IMR-90 (cell line): ENCODE results near the gene SSR1. TPM values are rescaled to one million over a fixed set of nuclear protein-coding genes. Genes with fewer than 3 reads are reported as not detected.

Experiments used
- ATAC-seq: fragments of 200-7000 bp; cut with Tn5 transposase; 2 replicates; pipeline ENCODE4 v1.9.1; 2020; ENCODE audit warnings: low read depth, mild to moderate bottlenecking, moderate library complexity
- BruUV-seq: library from RNA; stranded (reverse); fragments of 400-500 nt; replicated peaks from 2 replicates; lab custom pipeline; 2021; lab: Mats Ljungman, UMichigan
- CTCF ChIA-PET: fragments of 300-600 bp; formaldehyde crosslinking; extraction: SDS; loops from one replicate; lab custom pipeline; 2021; ENCODE audit warnings: antibody characterized with exemption; lab: Yijun Ruan, JAX
- POLR2A ChIA-PET: fragments of 300-600 bp; sonication (Branson Sonifier 250); formaldehyde crosslinking; loops from one replicate; lab custom pipeline; 2022; ENCODE audit warnings: antibody characterized with exemption; ENCODE audit not compliant: unreplicated experiment; lab: Charles Lee
- DNase-seq: peaks from one replicate; pipeline ENCODE4 v3.0.0; 2013
- H2AFZ ChIP-seq: replicated peaks from 2 replicates; pipeline ENCODE3; 2013; ENCODE audit warnings: low read length, mild to moderate bottlenecking; ENCODE audit not compliant: poor library complexity
- H2AK5ac ChIP-seq: 2 replicates; pipeline ENCODE4 v1.6.1; 2013; ENCODE audit warnings: low read depth, low read length, inconsistent platforms
- H2AK9ac ChIP-seq: replicated peaks from 2 replicates; pipeline ENCODE3; 2013; ENCODE audit warnings: mild to moderate bottlenecking, low read depth, low read length, moderate library complexity; ENCODE audit not compliant: poor library complexity
- H2BK120ac ChIP-seq: 2 replicates; pipeline ENCODE4 v1.6.1; 2013; ENCODE audit warnings: low read depth, low read length, inconsistent platforms
- H2BK15ac ChIP-seq: 3 replicates; pipeline ENCODE4 v1.6.1; 2013; ENCODE audit warnings: low read depth, low read length, inconsistent platforms
- H2BK20ac ChIP-seq: 2 replicates; pipeline ENCODE4 v1.6.1; 2013; ENCODE audit warnings: low read depth, mild to moderate bottlenecking, inconsistent platforms, low read length, moderate library complexity
- H2BK5ac ChIP-seq: 2 replicates; pipeline ENCODE4 v1.6.1; 2013; ENCODE audit warnings: mild to moderate bottlenecking, low read depth, low read length, inconsistent platforms; ENCODE audit not compliant: poor library complexity, severe bottlenecking
- H3K14ac ChIP-seq: replicated peaks from 2 replicates; pipeline ENCODE4 v1.6.1; 2013; ENCODE audit warnings: low read depth, low read length, inconsistent platforms
- H3K18ac ChIP-seq: 2 replicates; pipeline ENCODE4 v1.6.1; 2013; ENCODE audit warnings: low read depth, low read length, control low read depth
- H3K23ac ChIP-seq: 2 replicates; pipeline ENCODE4 v1.6.1; 2013; ENCODE audit warnings: low read depth, low read length, inconsistent platforms
- H3K27ac ChIP-seq: 2 replicates; pipeline ENCODE4 v1.5.1; 2013; ENCODE audit warnings: mild to moderate bottlenecking, control low read depth, low read length; ENCODE audit not compliant: insufficient read depth
- H3K27me3 ChIP-seq: 2 replicates; pipeline ENCODE4 v1.6.1; 2013; ENCODE audit warnings: low read length; ENCODE audit not compliant: control insufficient read depth, insufficient read depth
- H3K36me3 ChIP-seq: 2 replicates; pipeline ENCODE4 v1.6.1; 2013; ENCODE audit warnings: low read length, mixed read lengths; ENCODE audit not compliant: control insufficient read depth, insufficient read depth
- H3K4ac ChIP-seq: 2 replicates; pipeline ENCODE4 v1.6.1; 2013; ENCODE audit warnings: low read depth, low read length, inconsistent platforms
- H3K4me1 ChIP-seq: 2 replicates; pipeline ENCODE4 v1.6.1; 2013; ENCODE audit warnings: low read length, mixed read lengths; ENCODE audit not compliant: control insufficient read depth, insufficient read depth
- H3K4me2 ChIP-seq: 2 replicates; pipeline ENCODE4 v1.6.1; 2013; ENCODE audit warnings: low read depth, mild to moderate bottlenecking, control low read depth, low read length, moderate library complexity
- H3K4me3 ChIP-seq: 2 replicates; pipeline ENCODE4 v1.5.1; 2013; ENCODE audit warnings: low read depth, mild to moderate bottlenecking, control low read depth, low read length, moderate library complexity; ENCODE audit not compliant: insufficient read depth
- H3K56ac ChIP-seq: 2 replicates; pipeline ENCODE4 v1.6.1; 2013; ENCODE audit warnings: low read length, inconsistent platforms; ENCODE audit not compliant: insufficient read depth; ENCODE audit errors: extremely low read depth
- H3K79me1 ChIP-seq, 2 experiments: 2 replicates each; pipeline ENCODE4 v1.6.1; 2013; ENCODE audit warnings: low read length in 2 of 2, inconsistent platforms in 1 of 2, low read depth in 1 of 2
- H3K9ac ChIP-seq: 2 replicates; pipeline ENCODE4 v1.6.1; 2013; ENCODE audit warnings: low read depth, low read length, control low read depth
- H3K9me1 ChIP-seq: 2 replicates; pipeline ENCODE4 v1.6.1; 2013; ENCODE audit warnings: low read length, inconsistent platforms; ENCODE audit not compliant: insufficient read depth
- H3K9me3 ChIP-seq: 2 replicates; pipeline ENCODE4 v1.6.1; 2013; ENCODE audit warnings: low read length; ENCODE audit not compliant: control insufficient read depth, insufficient read depth
- H4K20me1 ChIP-seq: 2 replicates; pipeline ENCODE4 v1.6.1; 2013; ENCODE audit warnings: low read length, inconsistent platforms; ENCODE audit not compliant: insufficient read depth
- H4K5ac ChIP-seq: 2 replicates; pipeline ENCODE4 v1.6.1; 2013; ENCODE audit warnings: mild to moderate bottlenecking, low read depth, low read length, control low read depth
- H4K8ac ChIP-seq, 2 experiments: 2 replicates each; pipeline ENCODE4 v1.6.1; 2013; ENCODE audit warnings: low read depth in 2 of 2, low read length in 2 of 2, control low read depth in 1 of 2, inconsistent platforms in 1 of 2
- H4K91ac ChIP-seq: 2 replicates; pipeline ENCODE4 v1.6.1; 2013; ENCODE audit warnings: low read depth, low read length, inconsistent platforms; ENCODE audit not compliant: insufficient read depth
- BHLHE40 ChIP-seq: fragments of 150-350 bp; IDR thresholded peaks from 2 replicates; pipeline ENCODE4 v1.6.1; 2016; ENCODE audit warnings: mild to moderate bottlenecking, low read depth, low read length
- CEBPB ChIP-seq: IDR thresholded peaks from 2 replicates; pipeline ENCODE4 v1.6.1; 2012; ENCODE audit warnings: low read depth, low read length, improper control_type of control experiment
- CHD1 ChIP-seq: IDR thresholded peaks from 2 replicates; pipeline ENCODE4 v1.6.1; 2012; ENCODE audit warnings: low read depth, low read length, improper control_type of control experiment
- CTCF ChIP-seq: conservative IDR thresholded peaks from 2 replicates; pipeline ENCODE4 v1.5.1; 2012; ENCODE audit warnings: mild to moderate bottlenecking, low read depth, low read length, improper control_type of control experiment
- ELK1 ChIP-seq: fragments of 150-350 bp; IDR thresholded peaks from 2 replicates; pipeline ENCODE4 v1.6.1; 2016; ENCODE audit warnings: low read depth, mild to moderate bottlenecking, low read length, moderate library complexity, borderline replicate concordance
- FOS ChIP-seq: fragments of 150-350 bp; IDR thresholded peaks from 2 replicates; pipeline ENCODE4 v1.6.1; 2016; ENCODE audit warnings: low read depth, low read length
- MAFK ChIP-seq: IDR thresholded peaks from 2 replicates; pipeline ENCODE4 v1.6.1; 2012; ENCODE audit warnings: low read depth, low read length, improper control_type of control experiment
- MAZ ChIP-seq: IDR thresholded peaks from 2 replicates; pipeline ENCODE4 v1.6.1; 2012; ENCODE audit warnings: low read depth, mild to moderate bottlenecking, low read length, improper control_type of control experiment, moderate library complexity, borderline replicate concordance
- MXI1 ChIP-seq: IDR thresholded peaks from 2 replicates; pipeline ENCODE4 v1.6.1; 2012; ENCODE audit warnings: low read depth, mild to moderate bottlenecking, low read length, moderate library complexity, borderline replicate concordance
- NFE2L2 ChIP-seq: fragments of 150-350 bp; IDR thresholded peaks from 2 replicates; pipeline ENCODE4 v1.6.1; 2016; ENCODE audit warnings: low read depth, mild to moderate bottlenecking, low read length
- POLR2A ChIP-seq: IDR thresholded peaks from 2 replicates; pipeline ENCODE4 v1.6.1; 2012; ENCODE audit warnings: mild to moderate bottlenecking, low read depth, low read length
- RAD21 ChIP-seq: IDR thresholded peaks from 2 replicates; pipeline ENCODE4 v1.6.1; 2012; ENCODE audit warnings: low read length, improper control_type of control experiment
- RCOR1 ChIP-seq: IDR thresholded peaks from 2 replicates; pipeline ENCODE4 v1.6.1; 2012; ENCODE audit warnings: mild to moderate bottlenecking, low read length, improper control_type of control experiment; ENCODE audit not compliant: insufficient replicate concordance
- RFX5 ChIP-seq: IDR thresholded peaks from 2 replicates; pipeline ENCODE4 v1.8.0; 2012; ENCODE audit warnings: low read depth, mild to moderate bottlenecking, low read length, moderate library complexity
- SMC3 ChIP-seq: fragments of 150-350 bp; IDR thresholded peaks from 2 replicates; pipeline ENCODE4 v1.6.1; 2016; ENCODE audit warnings: low read depth, mild to moderate bottlenecking, antibody characterized with exemption, low read length, moderate library complexity
- USF2 ChIP-seq: fragments of 150-350 bp; IDR thresholded peaks from 2 replicates; pipeline ENCODE4 v1.6.1; 2017; ENCODE audit warnings: mild to moderate bottlenecking, antibody characterized with exemption, low read length, low read depth
- WGBS, 2 experiments: methylation state at CpG; one replicate each; pipeline versions ENCODE4 v1.1.5 to v1.1.7; 2013; ENCODE audit warnings: missing lambda C conversion rate in 2 of 2; ENCODE audit not compliant: insufficient read length in 1 of 2; ENCODE audit errors: extremely low coverage in 2 of 2; 5-methylcytosine and 5-hydroxymethylcytosine counted together
- dilution Hi-C: fragments of 300-500 bp; cut with HindIII; formaldehyde crosslinking; loops from one replicate; pipeline ENCODE4 v1.14.3; 2018; ENCODE audit warnings: low sequenced_read_pairs; ENCODE audit not compliant: unreplicated experiment
- in situ Hi-C: fragments of 300-500 bp; cut with MboI; formaldehyde crosslinking; loops from 3 replicates; pipeline ENCODE4 v1.14.3; 2019; ENCODE audit warnings: low sequenced_read_pairs, inconsistent platforms, mixed read lengths
- intact Hi-C: fragments of 100-400 bp; cut with micrococcal nuclease; formaldehyde crosslinking; loops from 2 replicates; pipeline ENCODE4 v1.10.0; 2022
- polyA plus RNA-seq, 3 experiments: library from polyadenylated mRNA; depleted of rRNA; stranded (reverse); fragments of >200 nt; gene quantifications; 2 replicates each; pipeline ENCODE4 v1.2.3, GENCODE V29; 2012; ENCODE audit warnings: low replicate concordance in 1 of 3
- total RNA-seq: library from RNA; depleted of rRNA; stranded (reverse); fragments of >200 nt; gene quantifications from 2 replicates; pipeline ENCODE4 v1.2.3, GENCODE V29; 2012

Gene SSR1
- total and polyA plus RNA-seq, 2 of the 4 experiments (the other 2 are of a cell fraction) = 110 to 120 TPM

- Histone ChIP-seq H3K79me1 (peaks cover 11% of the 10 kb centered on the region in 2 experiments; a peak in 3 of 4 replicates), H2BK20ac (no peak overlapping the region), H4K91ac (no peak overlapping the region), H3K23ac (no peak overlapping the region), H3K36me3 (peaks cover 35% of the 10 kb centered on the region), H2BK5ac (no peak overlapping the region), H3K4ac (no peak overlapping the region), H2BK120ac (no peak overlapping the region), H4K5ac (no peak overlapping the region), H3K18ac (no peak overlapping the region), H3K9ac (no peak overlapping the region), H3K4me2 (no peak overlapping the region), H3K14ac (no peak overlapping the region), H4K20me1 (peaks cover 12% of the 10 kb centered on the region; the same call in 1 of the 2 replicates), H2BK15ac (no peak overlapping the region), H2AFZ (no peak overlapping the region), H3K27me3 (no peaks in the 10 kb centered on the region), H3K9me3 (no peaks in the 10 kb centered on the region), H3K4me3 (no peak overlapping the region), H3K9me1 (no peaks in the 10 kb centered on the region), H3K27ac (no peak overlapping the region), H3K4me1 (no peaks in the 10 kb centered on the region), H4K8ac (no peak overlapping the region), H2AK5ac (no peak overlapping the region), H2AK9ac (no peak overlapping the region), H3K56ac (no peak overlapping the region)
- WGBS, 2 experiments = no CpG with 5 or more reads among the region's 1 CpG
- CTCF ChIA-PET = no interaction called here
- POLR2A ChIA-PET = no interaction called here
- ATAC-seq (no peak), DNase-seq (no peak)
- intact Hi-C loops = no loop called here
- no peak for TF ChIP-seq MAZ
- TF ChIP-seq BHLHE40 = no peak
- no peak for TF ChIP-seq CHD1
- TF ChIP-seq NFE2L2 = no peak
- TF ChIP-seq POLR2A = no peak
- TF ChIP-seq RAD21 = no peak
- no peak for TF ChIP-seq MAFK
- TF ChIP-seq RCOR1 = no peak
- no peak for TF ChIP-seq SMC3
- TF ChIP-seq RFX5 = no peak
- TF ChIP-seq MXI1 = no peak
- no peak for TF ChIP-seq CEBPB
- TF ChIP-seq CTCF = no peak
- TF ChIP-seq ELK1 = no peak
- TF ChIP-seq USF2 = no peak
- no peak for TF ChIP-seq FOS
- dilution Hi-C loops = no loop called here
- in situ Hi-C loops = loop anchor here (25.0 kb wide), 1 partner anchor 772 kb away; the partner anchor contains the start of gene BLOC1S5
- BruUV-seq = no TSS peak
These were observed 22.9 kb downstream of the SSR1 start for GRCh38 chr6:7290079-7290478.
